SK-N-SH treated with all-trans-retinoic acid at 6 μM for 48 hours (cell line): ENCODE measurements around the gene GCLM.
A peak's percentile ranks its signal among the peaks of the same experiment; 100 is the strongest.

Source experiments
- ATAC-seq: fragments of 200-7000 bp; cut with Tn5 transposase; 3 replicates; pipeline ENCODE4 v1.9.1; 2020; ENCODE audit warnings: mild to moderate bottlenecking, moderate library complexity
- ARNTL ChIP-seq: fragments of 450-650 bp; formaldehyde crosslinking; IDR thresholded peaks from 2 replicates; pipeline ENCODE4 v1.5.0; 2020; ENCODE audit warnings: low read depth, mild to moderate bottlenecking, moderate library complexity, borderline replicate concordance
- BACH2 ChIP-seq: fragments of 250-450 bp; sonication (Bioruptor Pico); IDR thresholded peaks from 2 replicates; pipeline ENCODE4 v1.9.0; 2021; ENCODE audit warnings: mild to moderate bottlenecking, borderline replicate concordance
- ESRRG ChIP-seq: fragments of 250-450 bp; sonication (Bioruptor Pico); IDR thresholded peaks from 2 replicates; pipeline ENCODE4 v1.6.1; 2021; ENCODE audit warnings: mild to moderate bottlenecking
- GLIS3 ChIP-seq: fragments of 250-450 bp; sonication (Bioruptor Pico); IDR thresholded peaks from 2 replicates; pipeline ENCODE4 v1.5.0; 2020; ENCODE audit warnings: mild to moderate bottlenecking, moderate library complexity
- ISL1 ChIP-seq: fragments of 250-450 bp; sonication (Bioruptor Pico); IDR thresholded peaks from 2 replicates; pipeline ENCODE4 v2.1.2; 2022; ENCODE audit warnings: mild to moderate bottlenecking, moderate library complexity
- OSR1 ChIP-seq: fragments of 250-450 bp; sonication (Bioruptor Pico); IDR thresholded peaks from 2 replicates; pipeline ENCODE4 v1.8.0; 2022; ENCODE audit warnings: moderate library complexity, mild to moderate bottlenecking, inconsistent platforms
- PPARA ChIP-seq: fragments of 250-450 bp; sonication (Bioruptor Pico); IDR thresholded peaks from 2 replicates; pipeline ENCODE4 v1.5.0; 2020; ENCODE audit warnings: mild to moderate bottlenecking, borderline replicate concordance
- RARB ChIP-seq: fragments of 250-450 bp; sonication (Bioruptor Pico); IDR thresholded peaks from 2 replicates; pipeline ENCODE4 v1.8.0; 2021; ENCODE audit warnings: mild to moderate bottlenecking, moderate library complexity
- SNAI2 ChIP-seq: fragments of 250-450 bp; sonication (Bioruptor Pico); IDR thresholded peaks from 2 replicates; pipeline ENCODE4 v1.5.0; 2020; ENCODE audit warnings: mild to moderate bottlenecking, moderate library complexity
- TCF4 ChIP-seq: fragments of 250-450 bp; sonication (Bioruptor Pico); IDR thresholded peaks from 2 replicates; pipeline ENCODE4 v1.8.0; 2021; ENCODE audit warnings: mild to moderate bottlenecking, moderate library complexity, borderline replicate concordance
- TOX ChIP-seq: fragments of 250-450 bp; sonication (Bioruptor Pico); IDR thresholded peaks from 2 replicates; pipeline ENCODE4 v1.8.0; 2021; ENCODE audit warnings: mild to moderate bottlenecking, moderate library complexity, borderline replicate concordance
- ZC3H10 ChIP-seq: fragments of 250-450 bp; sonication (Bioruptor Pico); IDR thresholded peaks from 2 replicates; pipeline ENCODE4 v1.5.1; 2021; ENCODE audit warnings: mild to moderate bottlenecking, moderate library complexity
- ZFP3 ChIP-seq: fragments of 250-450 bp; sonication (Bioruptor Pico); IDR thresholded peaks from 2 replicates; pipeline ENCODE4 v1.5.0; 2020; ENCODE audit warnings: mild to moderate bottlenecking, moderate library complexity
- ZFP30 ChIP-seq: fragments of 450-650 bp; formaldehyde crosslinking; IDR thresholded peaks from 2 replicates; pipeline ENCODE4 v1.5.0; 2022; ENCODE audit warnings: mild to moderate bottlenecking, moderate library complexity
- ZNF70 ChIP-seq: fragments of 450-650 bp; formaldehyde crosslinking; IDR thresholded peaks from 2 replicates; pipeline ENCODE4 v1.5.0; 2020; ENCODE audit warnings: mild to moderate bottlenecking, moderate library complexity
- ZNF8 ChIP-seq: fragments of 450-650 bp; formaldehyde crosslinking; IDR thresholded peaks from 2 replicates; pipeline ENCODE4 v1.5.0; 2020; ENCODE audit warnings: mild to moderate bottlenecking, moderate library complexity
- TF ChIP-seq, protein P1 (sequence below): fragments of 250-450 bp; sonication (Bioruptor Pico); IDR thresholded peaks from 2 replicates; pipeline ENCODE4 v1.8.0; 2021; ENCODE audit warnings: low read depth, mild to moderate bottlenecking, moderate library complexity, borderline replicate concordance
- TF ChIP-seq, protein P2 (sequence below): fragments of 250-450 bp; sonication (Bioruptor Pico); IDR thresholded peaks from 2 replicates; pipeline ENCODE4 v1.8.0; 2020; ENCODE audit warnings: mild to moderate bottlenecking, moderate library complexity, borderline replicate concordance
- TF ChIP-seq, protein P3 (sequence below): fragments of 250-450 bp; sonication (Bioruptor Pico); IDR thresholded peaks from 2 replicates; pipeline ENCODE4 v1.5.1; 2020; ENCODE audit warnings: low read depth, mild to moderate bottlenecking, moderate library complexity
- TF ChIP-seq, protein P4 (sequence below): fragments of 250-450 bp; sonication (Bioruptor Pico); IDR thresholded peaks from 2 replicates; pipeline ENCODE4 v1.5.0; 2020; ENCODE audit warnings: mild to moderate bottlenecking, moderate library complexity

GCLM gene

DNA sequence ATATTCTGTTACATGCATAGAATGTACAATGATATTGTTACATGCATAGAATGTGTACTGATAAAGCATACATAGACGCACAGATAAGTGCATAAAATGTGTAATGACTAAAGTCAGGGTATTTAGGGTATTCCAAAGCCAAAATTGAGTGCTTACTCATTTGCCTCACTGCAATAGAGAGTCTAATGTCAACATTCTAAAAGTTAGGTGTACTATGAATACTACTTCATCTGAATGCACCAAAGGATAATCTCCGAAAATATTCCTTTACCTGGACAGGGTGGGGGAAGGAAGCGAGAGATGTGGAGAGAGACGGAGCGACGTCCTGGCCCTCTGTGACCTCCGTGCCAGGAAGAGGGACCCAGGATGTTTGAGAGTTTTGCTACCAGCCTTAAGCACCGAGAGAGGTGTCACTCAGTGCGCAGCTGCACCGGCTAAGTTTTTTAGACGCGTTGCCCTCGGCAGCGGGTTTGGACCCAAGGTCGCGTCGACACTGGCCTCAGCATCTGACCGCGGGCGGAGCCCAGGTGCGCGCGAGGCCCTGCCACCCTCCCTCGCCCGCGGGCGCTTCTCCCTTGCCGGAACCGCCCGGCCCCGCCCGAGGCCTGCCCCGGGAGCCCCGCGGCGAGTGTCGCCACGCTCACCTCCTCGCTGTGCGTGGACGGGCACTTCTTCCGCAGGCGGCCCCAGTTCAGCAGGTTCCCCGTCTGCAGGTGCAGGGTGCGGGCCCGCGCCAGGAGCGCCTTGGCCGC, 660 bp downstream of the GCLM start:
- TF ChIP-seq RARB (CRISPR knock-in tag) (no peak), ESRRG (CRISPR knock-in tag) (no peak), TCF4 (CRISPR knock-in tag) (no peak)
- TF ChIP-seq, protein P1, sequence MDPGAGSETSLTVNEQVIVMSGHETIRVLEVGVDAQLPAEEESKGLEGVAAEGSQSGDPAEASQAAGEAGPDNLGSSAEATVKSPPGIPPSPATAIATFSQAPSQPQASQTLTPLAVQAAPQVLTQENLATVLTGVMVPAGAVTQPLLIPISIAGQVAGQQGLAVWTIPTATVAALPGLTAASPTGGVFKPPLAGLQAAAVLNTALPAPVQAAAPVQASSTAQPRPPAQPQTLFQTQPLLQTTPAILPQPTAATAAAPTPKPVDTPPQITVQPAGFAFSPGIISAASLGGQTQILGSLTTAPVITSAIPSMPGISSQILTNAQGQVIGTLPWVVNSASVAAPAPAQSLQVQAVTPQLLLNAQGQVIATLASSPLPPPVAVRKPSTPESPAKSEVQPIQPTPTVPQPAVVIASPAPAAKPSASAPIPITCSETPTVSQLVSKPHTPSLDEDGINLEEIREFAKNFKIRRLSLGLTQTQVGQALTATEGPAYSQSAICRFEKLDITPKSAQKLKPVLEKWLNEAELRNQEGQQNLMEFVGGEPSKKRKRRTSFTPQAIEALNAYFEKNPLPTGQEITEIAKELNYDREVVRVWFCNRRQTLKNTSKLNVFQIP (CRISPR knock-in tag), result no peak
- peak; percentile 24 for ATAC-seq

DNA sequence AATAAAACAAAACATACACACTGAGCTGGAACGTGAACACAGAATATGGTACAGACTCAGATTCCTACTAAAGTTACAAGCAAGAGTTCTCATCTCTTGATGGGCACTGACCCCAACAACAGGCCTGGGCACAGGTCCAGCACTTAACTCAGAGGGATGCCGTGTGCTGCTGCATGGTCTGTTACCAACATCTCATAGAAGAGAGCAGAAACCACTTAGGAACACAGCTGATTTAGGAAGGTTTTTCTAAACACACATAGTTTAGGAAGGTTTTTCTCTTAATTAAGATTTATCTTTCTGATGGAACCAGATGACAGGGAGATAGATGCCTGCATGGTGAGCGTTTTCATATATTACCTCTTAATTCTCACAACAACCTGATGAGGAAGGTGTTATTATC, 1.5 kb downstream of the GCLM start:
- ATAC-seq, result peak; percentile 52
- TF ChIP-seq PPARA (CRISPR knock-in tag) (no peak), ZFP3 (no peak), TCF4 (CRISPR knock-in tag) (no peak)

DNA sequence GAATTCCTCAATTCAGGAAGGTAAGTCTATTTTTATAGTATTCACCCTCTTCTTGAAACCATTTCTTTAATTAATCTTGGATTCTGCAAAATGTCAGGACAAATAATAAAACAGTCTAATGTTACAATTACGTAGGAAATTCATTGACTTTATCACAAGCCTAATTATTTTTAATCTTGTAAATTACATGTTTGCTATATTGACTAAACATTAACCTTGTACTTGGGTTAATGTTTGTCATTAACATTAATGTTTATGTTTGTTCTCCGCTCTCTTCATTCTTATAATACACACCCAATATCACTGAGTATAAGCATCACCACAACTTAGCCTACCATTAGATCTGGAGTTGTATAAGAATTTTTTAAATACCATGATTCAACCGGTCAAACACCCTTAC, 2.8 kb downstream of the GCLM start:
- TF ChIP-seq TCF4 (CRISPR knock-in tag), result no peak
- TF ChIP-seq SNAI2 (CRISPR knock-in tag), result no peak
- TF ChIP-seq, protein P2, sequence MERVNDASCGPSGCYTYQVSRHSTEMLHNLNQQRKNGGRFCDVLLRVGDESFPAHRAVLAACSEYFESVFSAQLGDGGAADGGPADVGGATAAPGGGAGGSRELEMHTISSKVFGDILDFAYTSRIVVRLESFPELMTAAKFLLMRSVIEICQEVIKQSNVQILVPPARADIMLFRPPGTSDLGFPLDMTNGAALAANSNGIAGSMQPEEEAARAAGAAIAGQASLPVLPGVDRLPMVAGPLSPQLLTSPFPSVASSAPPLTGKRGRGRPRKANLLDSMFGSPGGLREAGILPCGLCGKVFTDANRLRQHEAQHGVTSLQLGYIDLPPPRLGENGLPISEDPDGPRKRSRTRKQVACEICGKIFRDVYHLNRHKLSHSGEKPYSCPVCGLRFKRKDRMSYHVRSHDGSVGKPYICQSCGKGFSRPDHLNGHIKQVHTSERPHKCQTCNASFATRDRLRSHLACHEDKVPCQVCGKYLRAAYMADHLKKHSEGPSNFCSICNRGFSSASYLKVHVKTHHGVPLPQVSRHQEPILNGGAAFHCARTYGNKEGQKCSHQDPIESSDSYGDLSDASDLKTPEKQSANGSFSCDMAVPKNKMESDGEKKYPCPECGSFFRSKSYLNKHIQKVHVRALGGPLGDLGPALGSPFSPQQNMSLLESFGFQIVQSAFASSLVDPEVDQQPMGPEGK (CRISPR knock-in tag), result no peak
- TF ChIP-seq, protein P3, sequence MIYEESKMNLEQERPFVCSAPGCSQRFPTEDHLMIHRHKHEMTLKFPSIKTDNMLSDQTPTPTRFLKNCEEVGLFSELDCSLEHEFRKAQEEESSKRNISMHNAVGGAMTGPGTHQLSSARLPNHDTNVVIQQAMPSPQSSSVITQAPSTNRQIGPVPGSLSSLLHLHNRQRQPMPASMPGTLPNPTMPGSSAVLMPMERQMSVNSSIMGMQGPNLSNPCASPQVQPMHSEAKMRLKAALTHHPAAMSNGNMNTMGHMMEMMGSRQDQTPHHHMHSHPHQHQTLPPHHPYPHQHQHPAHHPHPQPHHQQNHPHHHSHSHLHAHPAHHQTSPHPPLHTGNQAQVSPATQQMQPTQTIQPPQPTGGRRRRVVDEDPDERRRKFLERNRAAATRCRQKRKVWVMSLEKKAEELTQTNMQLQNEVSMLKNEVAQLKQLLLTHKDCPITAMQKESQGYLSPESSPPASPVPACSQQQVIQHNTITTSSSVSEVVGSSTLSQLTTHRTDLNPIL (CRISPR knock-in tag), result no peak
- no peak for TF ChIP-seq OSR1 (CRISPR knock-in tag)
- no peak for TF ChIP-seq BACH2 (CRISPR knock-in tag)
- no peak for TF ChIP-seq ISL1
- no peak for TF ChIP-seq ZFP3
- no peak for TF ChIP-seq ARNTL (CRISPR knock-in tag)
- no peak for TF ChIP-seq ZFP30 (CRISPR knock-in tag)
- TF ChIP-seq, protein P4, sequence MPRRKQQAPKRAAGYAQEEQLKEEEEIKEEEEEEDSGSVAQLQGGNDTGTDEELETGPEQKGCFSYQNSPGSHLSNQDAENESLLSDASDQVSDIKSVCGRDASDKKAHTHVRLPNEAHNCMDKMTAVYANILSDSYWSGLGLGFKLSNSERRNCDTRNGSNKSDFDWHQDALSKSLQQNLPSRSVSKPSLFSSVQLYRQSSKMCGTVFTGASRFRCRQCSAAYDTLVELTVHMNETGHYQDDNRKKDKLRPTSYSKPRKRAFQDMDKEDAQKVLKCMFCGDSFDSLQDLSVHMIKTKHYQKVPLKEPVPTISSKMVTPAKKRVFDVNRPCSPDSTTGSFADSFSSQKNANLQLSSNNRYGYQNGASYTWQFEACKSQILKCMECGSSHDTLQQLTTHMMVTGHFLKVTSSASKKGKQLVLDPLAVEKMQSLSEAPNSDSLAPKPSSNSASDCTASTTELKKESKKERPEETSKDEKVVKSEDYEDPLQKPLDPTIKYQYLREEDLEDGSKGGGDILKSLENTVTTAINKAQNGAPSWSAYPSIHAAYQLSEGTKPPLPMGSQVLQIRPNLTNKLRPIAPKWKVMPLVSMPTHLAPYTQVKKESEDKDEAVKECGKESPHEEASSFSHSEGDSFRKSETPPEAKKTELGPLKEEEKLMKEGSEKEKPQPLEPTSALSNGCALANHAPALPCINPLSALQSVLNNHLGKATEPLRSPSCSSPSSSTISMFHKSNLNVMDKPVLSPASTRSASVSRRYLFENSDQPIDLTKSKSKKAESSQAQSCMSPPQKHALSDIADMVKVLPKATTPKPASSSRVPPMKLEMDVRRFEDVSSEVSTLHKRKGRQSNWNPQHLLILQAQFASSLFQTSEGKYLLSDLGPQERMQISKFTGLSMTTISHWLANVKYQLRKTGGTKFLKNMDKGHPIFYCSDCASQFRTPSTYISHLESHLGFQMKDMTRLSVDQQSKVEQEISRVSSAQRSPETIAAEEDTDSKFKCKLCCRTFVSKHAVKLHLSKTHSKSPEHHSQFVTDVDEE, result no peak
- no peak for TF ChIP-seq PPARA (CRISPR knock-in tag)
- TF ChIP-seq ZNF8 (CRISPR knock-in tag), result no peak
- no peak for TF ChIP-seq GLIS3 (CRISPR knock-in tag)
- no peak for TF ChIP-seq TOX (CRISPR knock-in tag)
- TF ChIP-seq ESRRG (CRISPR knock-in tag), result no peak
- no peak for TF ChIP-seq ZC3H10 (CRISPR knock-in tag)

DNA sequence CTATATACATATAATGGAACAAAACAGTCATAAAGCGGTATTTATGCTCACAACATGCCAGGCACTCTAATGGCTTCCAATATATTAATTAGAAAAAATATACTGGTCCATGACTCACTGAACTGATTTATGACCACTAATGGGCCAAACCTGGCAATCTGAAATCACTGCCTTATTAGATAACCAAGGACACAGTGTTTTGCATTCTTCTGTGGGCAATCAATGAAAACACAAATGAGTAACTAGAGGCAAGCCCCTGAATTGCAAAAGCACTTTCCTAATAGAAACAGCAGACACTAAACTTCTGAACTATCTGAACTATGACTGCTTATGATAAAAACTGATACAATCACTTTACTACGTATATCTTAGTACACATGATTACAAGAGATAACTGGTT, 3.5 kb downstream of the GCLM start:
- TF ChIP-seq ISL1 (peak; percentile 80), SNAI2 (CRISPR knock-in tag) (no peak), RARB (CRISPR knock-in tag) (no peak), PPARA (CRISPR knock-in tag) (no peak), ZNF70 (CRISPR knock-in tag) (no peak)
- TF ChIP-seq, protein P3 (CRISPR knock-in tag), result no peak
- TF ChIP-seq, all 23 proteins: peak for 1
- ATAC-seq, result no peak

More for the DNA sequence above, 2.8 kb downstream of the GCLM start:
- ATAC-seq, result no peak
